ENCODE results near the gene CDC25A.

DNA sequence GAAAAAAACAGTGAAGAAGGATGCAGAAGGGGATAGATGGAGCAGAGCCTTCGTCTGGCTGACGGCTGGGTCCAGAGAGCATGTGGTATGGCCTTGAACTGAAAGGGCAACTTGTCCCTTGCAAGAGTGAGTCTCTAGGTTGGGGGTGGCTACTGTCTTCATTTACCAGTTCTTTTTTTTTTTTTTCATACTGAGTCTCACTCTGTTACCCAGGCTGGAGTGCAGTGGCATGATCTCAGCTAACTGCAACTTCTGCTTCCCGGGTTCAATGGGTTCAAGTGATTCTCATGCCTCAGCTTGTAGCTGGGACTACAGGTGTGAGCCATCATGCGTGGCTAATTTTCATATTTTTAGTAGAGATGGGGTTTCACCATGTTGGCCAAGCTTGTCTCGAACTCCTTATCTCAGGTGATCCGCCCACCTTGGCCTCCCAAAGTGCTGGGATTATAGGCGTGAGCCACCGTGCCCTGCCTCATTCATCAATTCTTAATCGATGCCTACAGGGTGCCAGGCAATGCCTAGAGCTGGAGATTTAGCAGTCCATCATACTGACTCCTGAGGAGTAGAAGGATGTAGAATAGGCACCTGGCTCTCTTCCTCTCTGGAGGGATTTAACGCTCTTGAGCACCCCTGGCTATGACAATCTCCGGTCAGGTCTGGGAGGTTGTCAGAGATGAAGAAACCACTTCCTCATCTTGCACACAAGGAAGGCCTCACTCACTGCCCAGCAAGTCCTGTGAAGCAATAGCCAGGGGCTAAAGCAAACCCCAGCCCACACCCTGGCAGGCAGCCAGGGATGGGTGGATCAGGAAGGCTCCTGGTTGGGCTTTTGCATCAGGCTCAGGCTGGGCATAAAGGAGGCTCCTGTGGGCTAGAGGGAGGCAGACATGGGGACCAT is 34.6 kb upstream of the CDC25A start, which contains the start of gene CAMP:
- TF ChIP-seq, protein P1, sequence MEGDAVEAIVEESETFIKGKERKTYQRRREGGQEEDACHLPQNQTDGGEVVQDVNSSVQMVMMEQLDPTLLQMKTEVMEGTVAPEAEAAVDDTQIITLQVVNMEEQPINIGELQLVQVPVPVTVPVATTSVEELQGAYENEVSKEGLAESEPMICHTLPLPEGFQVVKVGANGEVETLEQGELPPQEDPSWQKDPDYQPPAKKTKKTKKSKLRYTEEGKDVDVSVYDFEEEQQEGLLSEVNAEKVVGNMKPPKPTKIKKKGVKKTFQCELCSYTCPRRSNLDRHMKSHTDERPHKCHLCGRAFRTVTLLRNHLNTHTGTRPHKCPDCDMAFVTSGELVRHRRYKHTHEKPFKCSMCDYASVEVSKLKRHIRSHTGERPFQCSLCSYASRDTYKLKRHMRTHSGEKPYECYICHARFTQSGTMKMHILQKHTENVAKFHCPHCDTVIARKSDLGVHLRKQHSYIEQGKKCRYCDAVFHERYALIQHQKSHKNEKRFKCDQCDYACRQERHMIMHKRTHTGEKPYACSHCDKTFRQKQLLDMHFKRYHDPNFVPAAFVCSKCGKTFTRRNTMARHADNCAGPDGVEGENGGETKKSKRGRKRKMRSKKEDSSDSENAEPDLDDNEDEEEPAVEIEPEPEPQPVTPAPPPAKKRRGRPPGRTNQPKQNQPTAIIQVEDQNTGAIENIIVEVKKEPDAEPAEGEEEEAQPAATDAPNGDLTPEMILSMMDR (IDR thresholded peaks at IDR 0.05; ENCODE audit: poor library complexity) = no peak
- TF ChIP-seq EZH2 (IDR thresholded peaks at IDR 0.05; ENCODE audit: borderline replicate concordance) = no peak

All from hepatocyte (in vitro differentiated cells).